OCI-LY1 (cell line): ENCODE measurements around the gene ACSBG1.

ENCODE experiments used
- CTCF ChIP-seq: fragments of 200-600 bp; sonication (generic), shearing (Covaris generic); IDR thresholded peaks from 2 replicates; pipeline ENCODE4 v1.5.1; 2017; ENCODE audit warnings: mild to moderate bottlenecking, antibody characterized with exemption, low read length, moderate library complexity, mixed read lengths
- EZH2 ChIP-seq: fragments of 200-600 bp; sonication (generic), shearing (Covaris generic); IDR thresholded peaks from 2 replicates; pipeline ENCODE4 v1.8.0; 2017; ENCODE audit warnings: borderline replicate concordance, mixed run types, mild to moderate bottlenecking, antibody characterized with exemption, low read length, moderate library complexity, mixed read lengths

GRCh38 chr15:78148392-78149067 lies 85.8 kb downstream of the ACSBG1 start:
- TF ChIP-seq CTCF (no peak), EZH2 (no peak)
